Keratinocyte (primary cell): ENCODE results near the gene PLG. TPM values are rescaled to one million over a fixed set of nuclear protein-coding genes. Genes with fewer than 3 reads are reported as not detected.
A peak's percentile ranks its signal among the peaks of the same experiment; 100 is the strongest.
"Not testable (repeated sequence)": the region's sequence is repeated elsewhere in the genome, so short reads cannot be mapped to it uniquely, and the experiment has no call there.

Experiments used
- DNase-seq: peaks from one replicate; pipeline ENCODE4 v3.0.0-alpha.2; 2011; ENCODE audit warnings: low read depth, missing footprints, low spot score
- FAIRE-seq: peaks from 2 replicates; lab custom pipeline; 2011; peaks lifted over from hg19 to GRCh38; lab: Jason Lieb, UNC
- H2AFZ ChIP-seq: 2 replicates; pipeline ENCODE4 v1.6.0; 2012; ENCODE audit warnings: low read length, control low read depth, inconsistent platforms; ENCODE audit not compliant: control insufficient read depth
- H3K27ac ChIP-seq: 2 replicates; pipeline ENCODE4 v1.5.1; 2011; ENCODE audit warnings: low read length; ENCODE audit not compliant: control insufficient read depth, insufficient read depth
- H3K27me3 ChIP-seq: 3 replicates; pipeline ENCODE4 v1.6.0; 2011; ENCODE audit warnings: low read length; ENCODE audit not compliant: control insufficient read depth, insufficient read depth; ENCODE audit errors: extremely low read depth
- H3K36me3 ChIP-seq, 2 experiments: 2 replicates in 1 of 2; 3 replicates in 1 of 2; pipeline ENCODE4 v1.5.1; 2011; ENCODE audit warnings: low read length in 2 of 2, mild to moderate bottlenecking in 1 of 2; ENCODE audit not compliant: control insufficient read depth in 2 of 2, insufficient read depth in 2 of 2; ENCODE audit errors: extremely low read depth in 1 of 2
- H3K4me1 ChIP-seq: 3 replicates; pipeline ENCODE4 v1.5.1; 2011; ENCODE audit warnings: low read length; ENCODE audit not compliant: control insufficient read depth, insufficient read depth; ENCODE audit errors: extremely low read depth
- H3K4me2 ChIP-seq: 3 replicates; pipeline ENCODE4 v1.6.0; 2011; ENCODE audit warnings: low read depth, low read length; ENCODE audit not compliant: control insufficient read depth, insufficient read depth; ENCODE audit errors: extremely low read depth
- H3K4me3 ChIP-seq, 3 experiments: fragments of 200-600 bp in 1 of 3; sonication (generic) in 1 of 3; 2 replicates in 2 of 3; 3 replicates in 1 of 3; pipeline ENCODE4 v1.5.1; 2011 to 2016; ENCODE audit warnings: low read length in 3 of 3, mild to moderate bottlenecking in 3 of 3, control low read depth in 2 of 3, inconsistent platforms in 1 of 3, low read depth in 1 of 3, mixed read lengths in 1 of 3, mixed run types in 1 of 3, moderate library complexity in 1 of 3; ENCODE audit not compliant: control insufficient read depth in 2 of 3, insufficient read depth in 2 of 3; ENCODE audit errors: extremely low read depth in 1 of 3
- H3K79me2 ChIP-seq: 2 replicates; pipeline ENCODE4 v1.6.0; 2012; ENCODE audit warnings: low read length; ENCODE audit not compliant: control insufficient read depth, insufficient read depth
- H3K9ac ChIP-seq: 3 replicates; pipeline ENCODE4 v1.6.0; 2011; ENCODE audit warnings: low read length; ENCODE audit not compliant: control insufficient read depth, insufficient read depth; ENCODE audit errors: extremely low read depth
- H3K9me1 ChIP-seq: 3 replicates; pipeline ENCODE4 v1.6.0; 2011; ENCODE audit warnings: low read length; ENCODE audit not compliant: control insufficient read depth, insufficient read depth; ENCODE audit errors: extremely low read depth
- H3K9me3 ChIP-seq: 2 replicates; pipeline ENCODE4 v1.5.1; 2012; ENCODE audit warnings: low read depth, low read length; ENCODE audit not compliant: control insufficient read depth
- H4K20me1 ChIP-seq: 3 replicates; pipeline ENCODE4 v1.6.0; 2011; ENCODE audit warnings: low read length; ENCODE audit not compliant: control insufficient read depth, insufficient read depth; ENCODE audit errors: extremely low read depth
- CTCF ChIP-seq, 3 experiments: IDR thresholded peaks in 1 of 3; conservative IDR thresholded peaks in 1 of 3; optimal IDR thresholded peaks in 1 of 3; 2 replicates in 2 of 3; 3 replicates in 1 of 3; pipeline versions ENCODE3 to v1.5.1; 2011; ENCODE audit warnings: low read length in 3 of 3, mild to moderate bottlenecking in 3 of 3, moderate library complexity in 2 of 3, control low read depth in 1 of 3, inconsistent platforms in 1 of 3; ENCODE audit not compliant: insufficient read depth in 2 of 3; ENCODE audit errors: extremely low read depth in 1 of 3
- EZH2 ChIP-seq: IDR thresholded peaks from one replicate; pipeline ENCODE4 v1.6.1; 2012; ENCODE audit warnings: inconsistent platforms, mild to moderate bottlenecking, low read length, moderate library complexity
- dilution Hi-C: fragments of 300-500 bp; cut with MboI; formaldehyde crosslinking; loops from one replicate; pipeline ENCODE4 v1.7.0; 2020; ENCODE audit warnings: low sequenced_read_pairs; ENCODE audit not compliant: extremely low pct_ligation_motif_present
- polyA plus RNA-seq, 5 experiments: library from polyadenylated mRNA; depleted of rRNA in 3 of 5; stranded (reverse) in 3 of 5; stranded (forward) in 1 of 5; unstranded in 1 of 5; fragments of >200 nt; gene quantifications; 1 replicate in 1 of 5; 2 replicates in 3 of 5; 3 replicates in 1 of 5; pipeline versions ENCODE4 v1.2.1 to v1.2.3, GENCODE V29; 2011 to 2012; ENCODE audit warnings: missing spikeins in 2 of 5, low read depth in 1 of 5, low replicate concordance in 1 of 5

The PLG gene
- polyA plus RNA-seq, 1 donor (not counting 4 experiments of a cell fraction or from before 2014, with no cell fraction given), result not detected

DNA sequence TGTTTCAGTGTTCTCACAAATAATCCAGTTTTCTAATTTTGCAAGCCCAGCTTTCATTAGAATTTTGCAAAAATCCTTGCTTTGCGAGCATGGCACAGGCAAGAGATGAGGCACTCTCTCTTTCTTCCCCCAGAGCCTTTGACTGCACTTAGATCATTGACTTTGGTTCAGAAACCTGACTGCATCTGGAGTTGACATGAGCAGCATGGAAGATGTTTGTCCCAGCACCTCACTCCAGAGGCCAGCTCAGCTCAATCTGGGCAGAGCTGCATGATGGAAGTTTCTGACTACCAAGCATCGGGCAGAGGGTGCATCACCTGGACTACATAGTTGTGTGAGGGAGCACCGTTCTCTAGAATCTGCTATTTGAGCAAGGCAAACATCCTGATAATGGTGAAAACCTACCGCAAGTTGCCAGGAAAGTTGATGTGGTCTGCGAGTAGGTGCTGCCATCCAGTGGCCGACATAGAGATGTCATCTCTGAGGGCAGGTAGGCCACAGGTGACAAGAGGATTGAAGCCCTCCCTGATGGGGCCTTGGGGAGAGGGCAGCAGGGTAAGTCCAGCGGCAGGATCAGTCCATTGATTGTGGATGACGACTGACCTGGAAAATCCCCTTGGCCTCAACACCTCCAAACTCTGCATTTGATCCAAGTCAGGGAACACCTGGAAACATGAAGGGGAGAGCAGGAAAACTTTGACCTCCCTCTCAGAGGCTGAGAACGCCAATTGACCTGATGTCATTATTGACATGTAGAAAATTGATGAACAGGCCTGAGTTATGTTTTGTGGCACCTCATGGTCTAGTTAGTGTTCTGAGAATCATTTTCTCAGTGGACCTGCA lies 34.2 kb upstream of the PLG start:
- FAIRE-seq, result peak; percentile 17
- no peak overlapping the region for H3K27ac ChIP-seq
- H3K4me3 ChIP-seq, result no peak overlapping the region
- dilution Hi-C loops, result no loop called here
- no peaks in the 10 kb centered on the region for H3K9me1 ChIP-seq
- no peak for TF ChIP-seq EZH2
- TF ChIP-seq CTCF (optimal IDR thresholded peaks at IDR 0.05 in 1 of 3, IDR thresholded peaks at IDR 0.05 in 1 of 3, conservative IDR thresholded peaks at IDR 0.05 in 1 of 3; ENCODE audit: extremely low read depth in 1 of 3, insufficient read depth in 2 of 3, low read length in 3 of 3), result peak; percentile 73 to 89 (median 82)
- DNase-seq, result no peak
- H3K4me2 ChIP-seq, result no peak overlapping the region
- no peaks in the 10 kb centered on the region for H3K36me3 ChIP-seq
- no peaks in the 10 kb centered on the region for H4K20me1 ChIP-seq
- no peaks in the 10 kb centered on the region for H3K9me3 ChIP-seq
- H3K27me3 ChIP-seq, result no peaks in the 10 kb centered on the region
- no peaks in the 10 kb centered on the region for H3K4me1 ChIP-seq
- H2AFZ ChIP-seq, result no peak overlapping the region
- no peak overlapping the region for H3K9ac ChIP-seq
- no peaks in the 10 kb centered on the region for H3K79me2 ChIP-seq

DNA sequence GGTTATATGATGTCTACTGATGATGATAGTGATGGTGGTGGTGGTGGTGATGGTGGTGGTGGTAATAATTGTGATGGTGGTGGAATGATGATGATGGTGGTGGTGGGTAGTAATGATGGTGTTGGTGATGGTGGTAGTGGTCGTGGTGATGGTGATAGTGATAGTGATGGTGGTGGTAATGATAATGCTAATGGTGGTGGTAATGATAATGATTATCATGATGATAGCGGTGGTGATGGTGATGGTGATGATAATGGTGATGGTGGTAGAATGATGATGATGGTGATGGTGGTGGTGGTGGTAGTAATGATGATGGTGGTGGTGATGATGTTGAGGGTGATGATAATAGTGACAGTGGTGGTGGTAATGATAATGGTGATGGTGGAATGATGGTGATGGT lies 33.5 kb upstream of the PLG start:
- Histone ChIP-seq H2AFZ (no peak overlapping the region), H4K20me1 (no peaks in the 10 kb centered on the region), H3K36me3 (no peaks in the 10 kb centered on the region), H3K79me2 (no peaks in the 10 kb centered on the region), H3K9ac (no peak overlapping the region), H3K27ac (no peak overlapping the region), H3K4me1 (no peaks in the 10 kb centered on the region), H3K9me1 (no peaks in the 10 kb centered on the region), H3K4me2 (no peak overlapping the region), H3K4me3 (no peak overlapping the region), H3K9me3 (no peaks in the 10 kb centered on the region), H3K27me3 (no peaks in the 10 kb centered on the region)
- FAIRE-seq (no peak), DNase-seq (no peak)
- TF ChIP-seq CTCF (optimal IDR thresholded peaks at IDR 0.05 in 1 of 3, IDR thresholded peaks at IDR 0.05 in 1 of 3, conservative IDR thresholded peaks at IDR 0.05 in 1 of 3; ENCODE audit: extremely low read depth in 1 of 3, insufficient read depth in 2 of 3, low read length in 3 of 3) (no peak), EZH2 (no peak)
- dilution Hi-C loops, result no loop called here

GRCh38 chr6:160676418-160676817 lies 25.6 kb upstream of the PLG start:
- H4K20me1 ChIP-seq, H3K79me2 ChIP-seq, H2AFZ ChIP-seq, FAIRE-seq, H3K9me3 ChIP-seq, H3K27ac ChIP-seq, H3K4me3 ChIP-seq, H3K36me3 ChIP-seq, H3K4me2 ChIP-seq, dilution Hi-C loops, H3K9me1 ChIP-seq, H3K4me1 ChIP-seq, DNase-seq, H3K9ac ChIP-seq: not testable (repeated sequence)
- peaks cover 11% of the 10 kb centered on the region for H3K27me3 ChIP-seq
